Measurements from ENCODE around the gene TAL1. TPM values are rescaled to one million over a fixed set of nuclear protein-coding genes. Genes with fewer than 3 reads are reported as not detected.
A peak's percentile ranks its signal among the peaks of the same experiment; 100 is the strongest.
"Not testable (repeated sequence)": the region's sequence is repeated elsewhere in the genome, so short reads cannot be mapped to it uniquely, and the experiment has no call there.

Gene TAL1
- total RNA-seq, 1 donor from 2014 or later = 13.9 TPM

DNA sequence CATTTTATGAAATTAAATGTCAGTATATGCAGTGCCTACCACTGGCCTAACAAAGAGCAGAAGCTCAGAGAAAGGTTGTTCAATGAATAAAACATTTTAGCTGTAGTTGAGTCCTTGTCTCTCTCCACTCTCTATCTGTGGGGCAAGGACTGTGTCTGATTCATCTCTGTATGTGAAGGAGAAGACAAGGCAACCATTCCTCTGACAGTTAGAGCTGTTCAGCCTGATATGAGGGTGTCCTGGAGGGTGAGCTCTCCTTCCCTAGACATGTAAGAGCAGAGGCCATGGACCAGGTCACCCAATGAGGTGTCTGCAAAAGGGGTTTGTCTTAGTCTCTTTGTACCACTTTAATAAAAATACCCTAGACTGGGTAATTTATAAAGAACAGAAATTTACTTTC, 37.7 kb downstream of the TAL1 start:
- TF ChIP-seq, protein P1, sequence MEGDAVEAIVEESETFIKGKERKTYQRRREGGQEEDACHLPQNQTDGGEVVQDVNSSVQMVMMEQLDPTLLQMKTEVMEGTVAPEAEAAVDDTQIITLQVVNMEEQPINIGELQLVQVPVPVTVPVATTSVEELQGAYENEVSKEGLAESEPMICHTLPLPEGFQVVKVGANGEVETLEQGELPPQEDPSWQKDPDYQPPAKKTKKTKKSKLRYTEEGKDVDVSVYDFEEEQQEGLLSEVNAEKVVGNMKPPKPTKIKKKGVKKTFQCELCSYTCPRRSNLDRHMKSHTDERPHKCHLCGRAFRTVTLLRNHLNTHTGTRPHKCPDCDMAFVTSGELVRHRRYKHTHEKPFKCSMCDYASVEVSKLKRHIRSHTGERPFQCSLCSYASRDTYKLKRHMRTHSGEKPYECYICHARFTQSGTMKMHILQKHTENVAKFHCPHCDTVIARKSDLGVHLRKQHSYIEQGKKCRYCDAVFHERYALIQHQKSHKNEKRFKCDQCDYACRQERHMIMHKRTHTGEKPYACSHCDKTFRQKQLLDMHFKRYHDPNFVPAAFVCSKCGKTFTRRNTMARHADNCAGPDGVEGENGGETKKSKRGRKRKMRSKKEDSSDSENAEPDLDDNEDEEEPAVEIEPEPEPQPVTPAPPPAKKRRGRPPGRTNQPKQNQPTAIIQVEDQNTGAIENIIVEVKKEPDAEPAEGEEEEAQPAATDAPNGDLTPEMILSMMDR (IDR thresholded peaks at IDR 0.05) = no peak
- DNase-seq (ENCODE audit: low spot score in 2 of 2) = peak in 1 of 2 donors; percentile 22
- H3K27me3 ChIP-seq = no peaks in the 10 kb centered on the region
- H3K36me3 ChIP-seq = no peaks in the 10 kb centered on the region
- H3K4me1 ChIP-seq = peaks cover 7 to 28% of the 10 kb centered on the region in 2 donors
- no peak overlapping the region for H3K4me3 ChIP-seq
- no peaks in the 10 kb centered on the region for H3K9me3 ChIP-seq
- no peak overlapping the region for H3K27ac ChIP-seq
- intact Hi-C loops (cut with DNase I) = loop anchor here (5.0 kb wide), 5 partner anchors 138 to 533 kb away; partner anchors contain the start of genes CMPK1, CYP4X1 and FOXD2

GRCh38 chr1:47193496-47193895, 38.5 kb downstream of the TAL1 start:
- H3K4me1 ChIP-seq = peaks cover 7 to 28% of the 10 kb centered on the region in 2 donors
- not testable (repeated sequence) for H3K27ac ChIP-seq; DNase-seq (ENCODE audit: low spot score in 2 of 2); H3K9me3 ChIP-seq; H3K4me3 ChIP-seq; H3K27me3 ChIP-seq; H3K36me3 ChIP-seq
- intact Hi-C loops (cut with DNase I) = loop anchor here (5.0 kb wide), 5 partner anchors 139 to 534 kb away; partner anchors contain the start of genes CMPK1, CYP4X1 and FOXD2

DNA sequence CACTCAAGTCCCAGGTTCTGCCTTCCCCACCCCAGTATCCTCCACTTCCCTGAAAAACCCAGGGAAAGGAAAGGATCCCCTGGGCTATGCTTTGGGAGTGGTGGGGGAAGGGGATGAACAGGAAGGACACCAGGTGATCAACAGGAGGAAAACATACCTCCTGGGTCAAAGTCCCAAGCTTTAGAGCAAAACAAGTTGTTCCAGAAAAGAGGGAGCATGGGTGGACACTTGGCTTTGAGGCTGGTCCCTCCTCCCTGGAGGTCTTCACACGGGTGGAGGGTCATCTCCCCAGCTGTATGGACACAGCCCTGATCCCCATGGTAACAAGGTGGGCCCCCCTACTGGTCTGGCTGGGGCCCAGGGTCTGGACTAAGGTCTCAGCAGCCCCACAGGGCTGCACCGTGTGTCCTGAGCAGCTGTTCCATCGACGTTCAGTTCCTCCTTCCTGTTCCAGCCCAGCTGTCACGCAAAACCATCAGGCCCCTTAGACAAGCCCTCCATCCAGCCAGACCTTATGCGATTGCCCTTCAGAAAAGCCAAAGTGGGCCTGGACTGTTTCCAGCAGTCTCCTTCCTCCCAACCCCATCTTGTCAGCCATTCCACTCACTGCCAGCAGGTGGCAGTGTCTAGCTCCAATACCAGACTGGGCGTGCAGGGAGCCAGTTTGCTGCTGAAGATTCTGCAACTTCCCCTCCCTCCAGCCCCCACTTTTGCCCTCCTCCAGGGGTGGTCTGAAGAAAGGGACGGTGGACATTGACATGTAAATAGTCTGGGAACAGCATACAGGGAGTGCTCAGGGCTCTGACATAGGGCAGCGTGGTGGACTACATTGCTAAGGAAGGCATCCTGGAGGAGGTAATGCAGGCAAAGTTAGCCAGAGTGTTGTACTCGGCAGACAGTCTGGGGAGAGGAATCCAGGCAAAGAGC, 39.3 kb downstream of the TAL1 start:
- Histone ChIP-seq H3K36me3 (no peaks in the 10 kb centered on the region), H3K27ac (no peak overlapping the region), H3K4me1 (peaks cover 7 to 28% of the 10 kb centered on the region in 2 donors), H3K27me3 (no peaks in the 10 kb centered on the region), H3K9me3 (no peaks in the 10 kb centered on the region), H3K4me3 (no peak overlapping the region)
- intact Hi-C loops (cut with DNase I) = loop anchor here (5.0 kb wide), 5 partner anchors 140 to 535 kb away; partner anchors contain the start of genes CMPK1, CYP4X1 and FOXD2
- peak in 1 of 2 donors; percentile 83 for DNase-seq (ENCODE audit: low spot score in 2 of 2)
- TF ChIP-seq, protein P1 (IDR thresholded peaks at IDR 0.05) = peak; percentile 84 to 96 (median 90)

GRCh38 chr1:47191940-47192457, 40.0 kb downstream of the TAL1 start:
- Histone ChIP-seq H3K27me3 (no peaks in the 10 kb centered on the region), H3K4me1 (peaks cover 7 to 28% of the 10 kb centered on the region in 2 donors), H3K4me3 (no peak overlapping the region), H3K27ac (no peak overlapping the region), H3K36me3 (no peaks in the 10 kb centered on the region), H3K9me3 (no peaks in the 10 kb centered on the region)
- intact Hi-C loops (cut with DNase I) = loop anchor here (5.0 kb wide), 5 partner anchors 140 to 535 kb away; partner anchors contain the start of genes CMPK1, CYP4X1 and FOXD2
- peak in 1 of 2 donors; percentile 37 for DNase-seq (ENCODE audit: low spot score in 2 of 2)
- TF ChIP-seq, protein P1 (IDR thresholded peaks at IDR 0.05) = no peak

GRCh38 chr1:47190857-47191256, 41.2 kb downstream of the TAL1 start:
- H3K4me3 ChIP-seq = peak overlapping the region in 1 of 2 donors; percentile 8
- TF ChIP-seq, protein P1 (IDR thresholded peaks at IDR 0.05) = no peak
- peak in 1 of 2 donors; percentile 58 for DNase-seq (ENCODE audit: low spot score in 2 of 2)
- H3K27me3 ChIP-seq = no peaks in the 10 kb centered on the region
- H3K27ac ChIP-seq = peak overlapping the region; percentile 83 to 92
- no peaks in the 10 kb centered on the region for H3K9me3 ChIP-seq
- no peaks in the 10 kb centered on the region for H3K36me3 ChIP-seq
- H3K4me1 ChIP-seq = peaks cover 7 to 28% of the 10 kb centered on the region in 2 donors
- intact Hi-C loops (cut with DNase I) = loop anchor here (1.0 to 5.0 kb wide), 8 partner anchors 12 to 536 kb away; partner anchors contain the start of genes CMPK1, CYP4X1, FOXD2 and STIL

All from ascending aorta (tissue), 2 donors.